DOHH2 (cell line): ENCODE data around the gene ITGBL1.

ENCODE experiments used
- H3F3A ChIP-seq: fragments of 200-600 bp; sonication (generic), shearing (Covaris generic); 2 replicates; pipeline ENCODE4 v1.6.0; 2016; ENCODE audit warnings: antibody characterized with exemption, mild to moderate bottlenecking; ENCODE audit not compliant: control insufficient read depth, insufficient read depth
- H3K27ac ChIP-seq: fragments of 200-600 bp; sonication (generic); 2 replicates; pipeline ENCODE4 v1.5.1; 2014; ENCODE audit warnings: low read depth, mild to moderate bottlenecking, low read length, moderate library complexity
- H3K27me3 ChIP-seq: fragments of 200-600 bp; sonication (generic); 2 replicates; pipeline ENCODE4 v1.6.1; 2014; ENCODE audit warnings: mild to moderate bottlenecking, low read length, mixed read lengths; ENCODE audit not compliant: control insufficient read depth
- H3K36me3 ChIP-seq: fragments of 200-600 bp; sonication (generic); 2 replicates; pipeline ENCODE4 v1.6.1; 2014; ENCODE audit warnings: mild to moderate bottlenecking, low read length, moderate library complexity, mixed read lengths; ENCODE audit not compliant: control insufficient read depth
- H3K4me1 ChIP-seq: fragments of 200-600 bp; sonication (generic); 2 replicates; pipeline ENCODE4 v1.6.1; 2014; ENCODE audit warnings: mild to moderate bottlenecking, low read length, mixed read lengths; ENCODE audit not compliant: control insufficient read depth
- H3K4me2 ChIP-seq: fragments of 200-600 bp; sonication (generic); 2 replicates; pipeline ENCODE4 v1.6.0; 2014; ENCODE audit warnings: mild to moderate bottlenecking, low read length, moderate library complexity
- H3K4me3 ChIP-seq: fragments of 200-600 bp; sonication (generic); 2 replicates; pipeline ENCODE4 v1.5.1; 2014; ENCODE audit warnings: mild to moderate bottlenecking, low read length, mixed read lengths
- H3K79me2 ChIP-seq: fragments of 200-600 bp; sonication (generic); 2 replicates; pipeline ENCODE4 v1.6.1; 2014; ENCODE audit warnings: mild to moderate bottlenecking, low read length, mixed read lengths; ENCODE audit not compliant: control insufficient read depth
- H3K9me2 ChIP-seq: fragments of 200-600 bp; sonication (generic); replicated peaks from 2 replicates; pipeline ENCODE4 v1.6.1; 2014; ENCODE audit warnings: mild to moderate bottlenecking, low read length, mixed read lengths; ENCODE audit not compliant: control insufficient read depth
- H3K9me3 ChIP-seq: fragments of 200-600 bp; sonication (generic); 2 replicates; pipeline ENCODE4 v1.6.1; 2014; ENCODE audit warnings: antibody characterized with exemption, low read length, mixed read lengths; ENCODE audit not compliant: control insufficient read depth, insufficient read depth
- H4K20me1 ChIP-seq: fragments of 200-600 bp; sonication (generic); 2 replicates; pipeline ENCODE4 v1.6.0; 2014; ENCODE audit warnings: low read depth, mild to moderate bottlenecking, antibody characterized with exemption, low read length, moderate library complexity; ENCODE audit not compliant: control insufficient read depth, insufficient read depth
- CTCF ChIP-seq: fragments of 200-600 bp; sonication (generic); IDR thresholded peaks from one replicate; pipeline ENCODE4 v1.5.1; 2014; ENCODE audit warnings: antibody characterized with exemption, mild to moderate bottlenecking, low read depth, low read length; ENCODE audit not compliant: poor library complexity, severe bottlenecking
- EZH2phosphoT487 ChIP-seq: fragments of 200-600 bp; sonication (generic); IDR thresholded peaks from 2 replicates; pipeline ENCODE4 v1.6.1; 2017; ENCODE audit warnings: borderline replicate concordance, mild to moderate bottlenecking, antibody characterized with exemption, low read length, moderate library complexity, mixed read lengths

Gene ITGBL1

DNA sequence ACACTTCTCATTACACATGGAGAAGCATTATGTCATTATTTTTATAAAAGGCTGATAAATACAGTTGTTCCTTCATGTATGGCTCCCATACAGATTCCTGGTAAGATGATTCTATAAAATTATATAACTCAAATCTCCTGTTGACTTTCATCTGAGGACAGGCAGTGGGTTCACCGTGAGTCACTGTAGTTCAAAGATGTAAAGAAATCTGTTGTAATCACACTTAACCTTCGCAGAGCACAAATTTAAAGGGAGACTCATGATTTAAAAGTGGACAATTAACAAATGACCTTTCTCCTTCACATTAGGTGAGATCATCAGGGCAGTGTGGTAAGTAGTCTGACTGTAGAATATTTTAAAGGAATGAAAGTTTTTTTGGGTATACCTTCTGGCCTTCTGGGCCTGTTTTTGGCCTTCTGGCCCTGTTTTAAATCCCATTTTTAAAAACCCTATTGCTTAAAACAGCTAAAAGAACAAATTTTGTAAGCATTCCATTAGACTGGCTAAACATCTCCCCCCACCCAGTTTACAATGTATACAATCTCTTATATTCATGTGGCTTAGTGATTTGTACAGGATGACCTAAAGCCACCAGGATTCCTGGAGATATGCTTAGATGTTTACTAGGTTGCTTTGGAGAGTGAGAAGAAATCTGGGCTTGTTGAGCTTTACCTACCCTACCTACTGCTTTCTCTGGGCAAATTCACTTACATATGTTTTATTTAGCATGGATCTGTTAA is 171.2 kb downstream of the ITGBL1 start:
- no peak overlapping the region for H3K27ac ChIP-seq
- no peaks in the 10 kb centered on the region for H3K27me3 ChIP-seq
- peaks cover 14% of the 10 kb centered on the region for H3K4me1 ChIP-seq
- H3K9me2 ChIP-seq, result no peaks in the 10 kb centered on the region
- H3K79me2 ChIP-seq, result no peaks in the 10 kb centered on the region
- H3K4me2 ChIP-seq, result peak overlapping the region; percentile 39
- no peaks in the 10 kb centered on the region for H3K9me3 ChIP-seq
- no peaks in the 10 kb centered on the region for H3K36me3 ChIP-seq
- TF ChIP-seq CTCF (no peak), EZH2phosphoT487 (no peak)
- H3F3A ChIP-seq, result no peaks in the 10 kb centered on the region
- H3K4me3 ChIP-seq, result no peak overlapping the region
- no peaks in the 10 kb centered on the region for H4K20me1 ChIP-seq

GRCh38 chr13:101624210-101624922 is 171.9 kb downstream of the ITGBL1 start:
- no peaks in the 10 kb centered on the region for H3K79me2 ChIP-seq
- H3K9me3 ChIP-seq, result no peaks in the 10 kb centered on the region
- TF ChIP-seq EZH2phosphoT487, result no peak
- no peak for TF ChIP-seq CTCF
- H3K4me1 ChIP-seq, result peaks cover 14% of the 10 kb centered on the region
- H3F3A ChIP-seq, result no peaks in the 10 kb centered on the region
- H4K20me1 ChIP-seq, result no peaks in the 10 kb centered on the region
- H3K4me2 ChIP-seq, result peak overlapping the region; percentile 39
- H3K9me2 ChIP-seq, result no peaks in the 10 kb centered on the region
- no peaks in the 10 kb centered on the region for H3K36me3 ChIP-seq
- H3K4me3 ChIP-seq, result no peak overlapping the region
- no peaks in the 10 kb centered on the region for H3K27me3 ChIP-seq
- H3K27ac ChIP-seq, result no peak overlapping the region

GRCh38 chr13:101624981-101625380 is 172.5 kb downstream of the ITGBL1 start:
- H3K27ac ChIP-seq, result no peak overlapping the region
- H3K4me3 ChIP-seq, result no peak overlapping the region
- no peaks in the 10 kb centered on the region for H3F3A ChIP-seq
- no peaks in the 10 kb centered on the region for H3K79me2 ChIP-seq
- no peaks in the 10 kb centered on the region for H3K9me3 ChIP-seq
- no peak overlapping the region for H3K4me2 ChIP-seq
- TF ChIP-seq CTCF (no peak), EZH2phosphoT487 (no peak)
- H4K20me1 ChIP-seq, result no peaks in the 10 kb centered on the region
- H3K4me1 ChIP-seq, result peaks cover 14% of the 10 kb centered on the region
- H3K9me2 ChIP-seq, result no peaks in the 10 kb centered on the region
- H3K36me3 ChIP-seq, result no peaks in the 10 kb centered on the region
- H3K27me3 ChIP-seq, result no peaks in the 10 kb centered on the region
